Astrocyte (in vitro differentiated cells and primary cell): ENCODE data around the gene PLCB4. TPM values are rescaled to one million over a fixed set of nuclear protein-coding genes. Genes with fewer than 3 reads are reported as not detected.

Experiments
- DNase-seq: peaks from one replicate; pipeline ENCODE4 v3.0.0-alpha.2; 2010; ENCODE audit warnings: low read depth
- FAIRE-seq: peaks from 2 replicates; lab custom pipeline; 2011; peaks lifted over from hg19 to GRCh38; lab: Jason Lieb, UNC
- H2AFZ ChIP-seq: 2 replicates; pipeline ENCODE4 v1.6.0; 2012; ENCODE audit warnings: low read depth, low read length, inconsistent platforms
- H3K27ac ChIP-seq: 2 replicates; pipeline ENCODE4 v1.5.1; 2011; ENCODE audit warnings: low read depth, low read length, inconsistent platforms
- H3K27me3 ChIP-seq: 2 replicates; pipeline ENCODE4 v1.6.0; 2011; ENCODE audit warnings: low read length, inconsistent platforms; ENCODE audit not compliant: insufficient read depth
- H3K36me3 ChIP-seq: 2 replicates; pipeline ENCODE4 v1.5.1; 2011; ENCODE audit warnings: low read length, inconsistent platforms; ENCODE audit not compliant: insufficient read depth
- H3K4me1 ChIP-seq: 2 replicates; pipeline ENCODE4 v1.5.1; 2011; ENCODE audit warnings: low read length, inconsistent platforms; ENCODE audit not compliant: insufficient read depth
- H3K4me2 ChIP-seq: 2 replicates; pipeline ENCODE4 v1.6.0; 2012; ENCODE audit warnings: low read length, inconsistent platforms
- H3K4me3 ChIP-seq: 2 replicates; pipeline ENCODE4 v1.5.1; 2011; ENCODE audit warnings: low read depth, mild to moderate bottlenecking, low read length, inconsistent platforms; ENCODE audit not compliant: insufficient read depth
- H3K79me2 ChIP-seq: 2 replicates; pipeline ENCODE4 v1.6.0; 2012; ENCODE audit warnings: mild to moderate bottlenecking, low read length, inconsistent platforms; ENCODE audit not compliant: insufficient read depth
- H3K9ac ChIP-seq: 2 replicates; pipeline ENCODE4 v1.6.0; 2012; ENCODE audit warnings: mild to moderate bottlenecking, low read length, inconsistent platforms
- H3K9me3 ChIP-seq: 2 replicates; pipeline ENCODE4 v1.5.1; 2012; ENCODE audit warnings: low read depth, mild to moderate bottlenecking, low read length, inconsistent platforms; ENCODE audit not compliant: insufficient read depth
- H4K20me1 ChIP-seq: 2 replicates; pipeline ENCODE4 v1.6.0; 2012; ENCODE audit warnings: low read length, inconsistent platforms; ENCODE audit not compliant: insufficient read depth
- H3K27ac Mint-ChIP-seq: one replicate; pipeline ENCODE4 v1.8.0; 2021; ENCODE audit warnings: mild to moderate bottlenecking, mixed read lengths; ENCODE audit not compliant: unreplicated experiment
- H3K27me3 Mint-ChIP-seq: one replicate; pipeline ENCODE4 v1.8.0; 2021; ENCODE audit warnings: low read depth, mixed read lengths; ENCODE audit not compliant: unreplicated experiment
- H3K36me3 Mint-ChIP-seq: one replicate; pipeline ENCODE4 v1.8.0; 2021; ENCODE audit warnings: low read depth, mixed read lengths; ENCODE audit not compliant: unreplicated experiment
- H3K4me1 Mint-ChIP-seq: one replicate; pipeline ENCODE4 v1.8.0; 2021; ENCODE audit warnings: low read depth, mixed read lengths; ENCODE audit not compliant: unreplicated experiment
- H3K4me3 Mint-ChIP-seq: one replicate; pipeline ENCODE4 v1.8.0; 2021; ENCODE audit warnings: mild to moderate bottlenecking, moderate library complexity, mixed read lengths; ENCODE audit not compliant: unreplicated experiment
- H3K9me3 Mint-ChIP-seq: one replicate; pipeline ENCODE4 v1.8.0; 2021; ENCODE audit warnings: mild to moderate bottlenecking, mixed read lengths; ENCODE audit not compliant: unreplicated experiment
- CTCF ChIP-seq: IDR thresholded peaks from 2 replicates; pipeline ENCODE4 v1.5.1; 2011; ENCODE audit warnings: low read depth, mild to moderate bottlenecking, inconsistent platforms, low read length, moderate library complexity; ENCODE audit not compliant: insufficient read depth
- EZH2 ChIP-seq: IDR thresholded peaks from 2 replicates; pipeline ENCODE4 v1.6.1; 2012; ENCODE audit warnings: mild to moderate bottlenecking, low read length, inconsistent platforms; ENCODE audit not compliant: insufficient read depth
- total RNA-seq: library from RNA; stranded (reverse); gene quantifications from 2 replicates; pipeline ENCODE4 v1.2.1, GENCODE V29; 2021

PLCB4 gene
- total RNA-seq, 1 donor from 2014 or later, result 58.2 TPM

DNA sequence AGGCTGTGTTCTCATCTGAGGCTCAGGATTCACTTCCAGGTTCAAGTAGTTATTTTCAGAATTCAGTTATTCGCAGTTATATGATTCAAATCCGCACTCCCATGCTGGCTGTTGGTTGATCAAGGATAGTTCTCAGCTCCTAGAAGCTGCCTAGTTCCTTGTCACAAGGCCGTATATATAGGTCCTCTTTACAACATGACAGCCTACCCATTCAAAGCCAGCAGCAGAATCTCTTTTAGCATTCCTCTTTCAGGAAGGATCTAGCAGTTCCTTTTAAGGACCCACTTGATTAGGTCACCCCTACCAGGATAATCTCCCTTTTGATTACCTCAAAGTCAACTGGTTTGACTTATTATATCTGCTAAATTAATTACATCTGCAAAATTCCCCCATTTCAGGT is 421.7 kb downstream of the PLCB4 start:
- Histone ChIP-seq H3K36me3 (no peaks in the 10 kb centered on the region), H2AFZ (no peak overlapping the region), H3K27ac (no peak overlapping the region), H3K9ac (no peak overlapping the region), H3K4me2 (no peak overlapping the region), H3K4me1 (no peaks in the 10 kb centered on the region), H4K20me1 (no peaks in the 10 kb centered on the region), H3K4me3 (no peak overlapping the region), H3K79me2 (no peaks in the 10 kb centered on the region), H3K9me3 (no peaks in the 10 kb centered on the region), H3K27me3 (no peaks in the 10 kb centered on the region)
- H3K4me3 Mint-ChIP-seq, result no peak overlapping the region
- H3K27me3 Mint-ChIP-seq, result no peaks in the 10 kb centered on the region
- H3K4me1 Mint-ChIP-seq, result peaks cover 10% of the 10 kb centered on the region
- H3K9me3 Mint-ChIP-seq, result peaks cover 2% of the 10 kb centered on the region
- TF ChIP-seq CTCF (no peak), EZH2 (no peak)
- FAIRE-seq (no peak), DNase-seq (no peak)
- H3K36me3 Mint-ChIP-seq, result no peaks in the 10 kb centered on the region
- H3K27ac Mint-ChIP-seq, result no peak overlapping the region

- Histone ChIP-seq H2AFZ (no peak overlapping the region), H3K27me3 (no peaks in the 10 kb centered on the region), H3K4me2 (no peak overlapping the region), H3K36me3 (no peaks in the 10 kb centered on the region), H3K9me3 (no peaks in the 10 kb centered on the region), H3K4me1 (no peaks in the 10 kb centered on the region), H3K4me3 (no peak overlapping the region), H3K9ac (no peak overlapping the region), H3K27ac (no peak overlapping the region), H4K20me1 (no peaks in the 10 kb centered on the region), H3K79me2 (no peaks in the 10 kb centered on the region)
- H3K27me3 Mint-ChIP-seq, result peaks cover 3% of the 10 kb centered on the region
- peaks cover 1% of the 10 kb centered on the region for H3K9me3 Mint-ChIP-seq
- FAIRE-seq (no peak), DNase-seq (no peak)
- H3K4me3 Mint-ChIP-seq, result no peak overlapping the region
- H3K4me1 Mint-ChIP-seq, result peaks cover 10% of the 10 kb centered on the region
- H3K36me3 Mint-ChIP-seq, result no peaks in the 10 kb centered on the region
- H3K27ac Mint-ChIP-seq, result no peak overlapping the region
- TF ChIP-seq CTCF, result no peak
- TF ChIP-seq EZH2, result no peak
Observed at GRCh38 chr20:9491324-9491723, 422.4 kb downstream of the PLCB4 start.

DNA sequence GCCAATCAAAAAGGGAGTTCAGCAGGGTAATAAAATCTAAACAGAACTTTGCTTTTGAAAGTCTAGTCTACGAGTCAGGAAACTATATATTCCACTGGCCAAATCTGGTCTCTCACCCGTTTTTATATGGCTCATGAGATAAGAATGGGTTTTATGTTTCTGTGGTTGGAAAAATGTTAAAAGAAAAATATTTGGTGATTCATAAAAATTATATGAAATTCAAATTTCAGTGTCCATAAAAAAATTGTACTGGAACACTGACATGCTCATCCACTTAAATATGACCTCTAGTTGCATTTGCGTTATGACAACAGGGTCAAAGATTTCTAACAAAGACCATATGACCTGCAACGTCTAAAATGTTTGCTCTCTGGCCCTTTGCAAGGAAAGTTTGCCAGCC is 423.2 kb downstream of the PLCB4 start:
- no peak overlapping the region for H3K4me3 Mint-ChIP-seq
- no peak for FAIRE-seq
- Histone ChIP-seq H3K9ac (no peak overlapping the region), H3K4me1 (no peaks in the 10 kb centered on the region), H2AFZ (no peak overlapping the region), H3K9me3 (no peaks in the 10 kb centered on the region), H3K27me3 (no peaks in the 10 kb centered on the region), H3K27ac (no peak overlapping the region), H3K36me3 (no peaks in the 10 kb centered on the region), H4K20me1 (no peaks in the 10 kb centered on the region), H3K4me2 (no peak overlapping the region), H3K79me2 (no peaks in the 10 kb centered on the region), H3K4me3 (no peak overlapping the region)
- no peak overlapping the region for H3K27ac Mint-ChIP-seq
- no peak for DNase-seq
- H3K9me3 Mint-ChIP-seq, result peaks cover 1% of the 10 kb centered on the region
- peaks cover 10% of the 10 kb centered on the region for H3K4me1 Mint-ChIP-seq
- H3K27me3 Mint-ChIP-seq, result peaks cover 3% of the 10 kb centered on the region
- no peak for TF ChIP-seq EZH2
- no peak for TF ChIP-seq CTCF
- H3K36me3 Mint-ChIP-seq, result no peaks in the 10 kb centered on the region
